GM12873 (cell line): Measurements from ENCODE around the gene USH2A.

Experiments
- CTCF ChIP-seq: IDR thresholded peaks from 2 replicates; pipeline ENCODE4 v1.5.1; 2012; ENCODE audit warnings: low read depth, mild to moderate bottlenecking, moderate library complexity, low read length, control low read depth; ENCODE audit not compliant: insufficient read depth; ENCODE audit errors: missing control alignments

Gene USH2A

GRCh38 chr1:216054600-216054999 is 368.6 kb downstream of the USH2A start:
- TF ChIP-seq CTCF = no peak

GRCh38 chr1:216051071-216051470 is 372.2 kb downstream of the USH2A start:
- TF ChIP-seq CTCF = no peak

GRCh38 chr1:216049741-216050430 is 373.4 kb downstream of the USH2A start:
- TF ChIP-seq CTCF = no peak

- no peak for TF ChIP-seq CTCF
Observed at GRCh38 chr1:216047811-216048572, 375.3 kb downstream of the USH2A start.

GRCh38 chr1:216046336-216046735 is 376.9 kb downstream of the USH2A start:
- no peak for TF ChIP-seq CTCF

GRCh38 chr1:216045400-216045799 is 377.8 kb downstream of the USH2A start:
- TF ChIP-seq CTCF = no peak

GRCh38 chr1:216044538-216044937 is 378.7 kb downstream of the USH2A start:
- no peak for TF ChIP-seq CTCF
